HepG2 (cell line): Measurements from ENCODE around the gene OXLD1. TPM values are rescaled to one million over a fixed set of nuclear protein-coding genes. Genes with fewer than 3 reads are reported as not detected.
A peak's percentile ranks its signal among the peaks of the same experiment; 100 is the strongest.

Source experiments
- ATAC-seq: fragments of 200-7000 bp; cut with Tn5 transposase; 3 replicates; pipeline ENCODE4 v1.9.1; 2020; ENCODE audit warnings: mild to moderate bottlenecking, moderate library complexity
- BruUV-seq: library from RNA; stranded (reverse); fragments of 400-500 nt; replicated peaks from 2 replicates; lab custom pipeline; 2021; lab: Mats Ljungman, UMichigan
- CTCF ChIA-PET: fragments of 300-600 bp; formaldehyde crosslinking; extraction: SDS; loops from one replicate; lab custom pipeline; 2021; ENCODE audit warnings: low total read pairs, inconsistent platforms, low intra/inter-chr PET ratio; lab: Yijun Ruan, JAX
- POLR2A ChIA-PET: fragments of 350-600 bp; sonication (Branson Sonifier 250); formaldehyde crosslinking; loops from one replicate; lab custom pipeline; 2020; ENCODE audit warnings: antibody characterized with exemption, inconsistent platforms; lab: Yijun Ruan, JAX
- DNase-seq: peaks from one replicate; pipeline ENCODE4 v3.0.0-alpha.2; 2015; ENCODE audit warnings: low spot score
- FAIRE-seq: peaks from 3 replicates; lab custom pipeline; 2011; peaks lifted over from hg19 to GRCh38; lab: Jason Lieb, UNC
- H2AFZ ChIP-seq: one replicate; pipeline ENCODE4 v1.6.1; 2011; ENCODE audit warnings: low read length, inconsistent platforms
- H3K27ac ChIP-seq: fragments of 300-600 bp; 3 replicates; pipeline ENCODE4 v1.8.0; 2011; ENCODE audit warnings: mixed run types, mild to moderate bottlenecking, mixed read lengths, low read length, inconsistent platforms; ENCODE audit not compliant: insufficient read depth; ENCODE audit errors: extremely low read length
- H3K27me3 ChIP-seq, 2 experiments: fragments of 200-600 bp in 1 of 2; 2 replicates in 1 of 2; 3 replicates in 1 of 2; pipeline versions ENCODE4 v1.6.0 to v1.8.0; 2011; ENCODE audit warnings: low read length in 2 of 2, mild to moderate bottlenecking in 2 of 2, moderate library complexity in 2 of 2, inconsistent platforms in 1 of 2; ENCODE audit not compliant: insufficient read depth in 2 of 2, control insufficient read depth in 1 of 2
- H3K36me3 ChIP-seq, 2 experiments: fragments of 200-600 bp in 1 of 2; replicated peaks in 1 of 2; 2 replicates in 1 of 2; 3 replicates in 1 of 2; pipeline versions ENCODE4 v1.5.1 to v1.8.0; 2011; ENCODE audit warnings: low read length in 2 of 2, inconsistent platforms in 1 of 2; ENCODE audit not compliant: insufficient read depth in 2 of 2, control insufficient read depth in 1 of 2
- H3K4me1 ChIP-seq: 2 replicates; pipeline ENCODE4 v1.5.1; 2012; ENCODE audit warnings: low read length, inconsistent platforms; ENCODE audit not compliant: insufficient read depth
- H3K4me2 ChIP-seq: 2 replicates; pipeline ENCODE4 v1.6.0; 2011; ENCODE audit warnings: low read depth, low read length, inconsistent platforms
- H3K4me3 ChIP-seq, 3 experiments: fragments of 200-600 bp in 1 of 3; sonication (generic), shearing (Covaris generic) in 1 of 3; replicated peaks in 1 of 3; 2 replicates each; pipeline ENCODE4 v1.5.1; 2011 to 2016; ENCODE audit warnings: low read length in 3 of 3, inconsistent platforms in 2 of 3, low read depth in 2 of 3, mild to moderate bottlenecking in 2 of 3, control low read depth in 1 of 3, mixed read lengths in 1 of 3; ENCODE audit not compliant: insufficient read depth in 1 of 3
- H3K79me2 ChIP-seq: one replicate; pipeline ENCODE4 v1.6.1; 2011; ENCODE audit warnings: low read length, inconsistent platforms; ENCODE audit not compliant: insufficient read depth
- H3K9ac ChIP-seq: 2 replicates; pipeline ENCODE4 v1.6.0; 2011; ENCODE audit warnings: mild to moderate bottlenecking, low read depth, low read length, inconsistent platforms; ENCODE audit not compliant: insufficient read depth
- H3K9me3 ChIP-seq: 2 replicates; pipeline ENCODE4 v1.5.1; 2012; ENCODE audit warnings: mild to moderate bottlenecking, low read length
- H4K20me1 ChIP-seq: 2 replicates; pipeline ENCODE4 v1.6.0; 2011; ENCODE audit warnings: inconsistent platforms, mild to moderate bottlenecking, low read length, moderate library complexity; ENCODE audit not compliant: insufficient read depth
- E2F2 ChIP-seq: sonication (generic); formaldehyde crosslinking; IDR thresholded peaks from 2 replicates; pipeline ENCODE4 v1.4.0; 2020; ENCODE audit warnings: missing genetic modification reagents, borderline replicate concordance
- HCFC1 ChIP-seq: fragments of 150-350 bp; IDR thresholded peaks from 2 replicates; pipeline ENCODE4 v1.6.1; 2014; ENCODE audit warnings: low read depth, low read length
- HNF1B ChIP-seq: sonication (generic); formaldehyde crosslinking; IDR thresholded peaks from 2 replicates; pipeline ENCODE4 v1.5.1; 2020; ENCODE audit warnings: mild to moderate bottlenecking, moderate library complexity, missing genetic modification reagents
- NAIF1 ChIP-seq: sonication (generic); formaldehyde crosslinking; IDR thresholded peaks from 2 replicates; pipeline ENCODE4 v1.5.0; 2020; ENCODE audit warnings: mild to moderate bottlenecking, missing genetic modification reagents, borderline replicate concordance
- POLR2A ChIP-seq, 2 experiments: IDR thresholded peaks; 2 replicates each; pipeline ENCODE4 v1.6.1; 2011; ENCODE audit warnings: low read depth in 2 of 2, low read length in 2 of 2, mild to moderate bottlenecking in 1 of 2, moderate library complexity in 1 of 2; ENCODE audit not compliant: insufficient read depth in 1 of 2
- XRCC5 ChIP-seq: fragments of 200-400 bp; formaldehyde crosslinking; optimal IDR thresholded peaks from 2 replicates; pipeline ENCODE3; 2017; ENCODE audit warnings: mild to moderate bottlenecking, low read length
- ZBTB38 ChIP-seq: sonication (generic); formaldehyde crosslinking; IDR thresholded peaks from 2 replicates; pipeline ENCODE4 v1.5.1; 2020; ENCODE audit warnings: mild to moderate bottlenecking, missing genetic modification reagents
- ZBTB4 ChIP-seq: sonication (generic); formaldehyde crosslinking; IDR thresholded peaks from 2 replicates; pipeline ENCODE4 v1.4.0; 2020; ENCODE audit warnings: missing genetic modification reagents, mild to moderate bottlenecking, borderline replicate concordance
- ZFP91 ChIP-seq: sonication (generic); formaldehyde crosslinking; IDR thresholded peaks from 2 replicates; pipeline ENCODE4 v1.9.0; 2022; ENCODE audit warnings: missing genetic modification reagents, mild to moderate bottlenecking, borderline replicate concordance
- ZNF383 ChIP-seq: sonication (generic); formaldehyde crosslinking; IDR thresholded peaks from 2 replicates; pipeline ENCODE4 v1.4.0; 2020; ENCODE audit warnings: missing genetic modification reagents, mild to moderate bottlenecking, borderline replicate concordance
- ZNF572 ChIP-seq: sonication (generic); formaldehyde crosslinking; IDR thresholded peaks from 2 replicates; pipeline ENCODE4 v1.5.1; 2020; ENCODE audit warnings: mild to moderate bottlenecking, missing genetic modification reagents
- ZNF704 ChIP-seq: sonication (generic); formaldehyde crosslinking; IDR thresholded peaks from 2 replicates; pipeline ENCODE4 v1.8.1; 2023; ENCODE audit warnings: mild to moderate bottlenecking, inconsistent platforms, moderate library complexity, missing genetic modification reagents, borderline replicate concordance
- ZNF768 ChIP-seq: sonication (generic); formaldehyde crosslinking; IDR thresholded peaks from 2 replicates; pipeline ENCODE4 v1.4.0; 2020; ENCODE audit warnings: missing genetic modification reagents
- ZZZ3 ChIP-seq: sonication (generic); formaldehyde crosslinking; IDR thresholded peaks from 2 replicates; pipeline ENCODE4 v1.4.0; 2020; ENCODE audit warnings: missing genetic modification reagents, mild to moderate bottlenecking, borderline replicate concordance
- WGBS: methylation state at CpG from one replicate; pipeline ENCODE4 v1.1.6; 2017; ENCODE audit warnings: low lambda C conversion rate; 5-methylcytosine and 5-hydroxymethylcytosine counted together
- in situ Hi-C: cut with HindIII; loops from 2 replicates; pipeline ENCODE4 v1.10.0; 2017; ENCODE audit warnings: low pct_unique_long_range_greater_than_20kb; ENCODE audit not compliant: extremely low pct_ligation_motif_present
- intact Hi-C: fragments of 100-400 bp; cut with micrococcal nuclease; formaldehyde crosslinking; loops from one replicate; pipeline ENCODE4 v1.10.0; 2022; ENCODE audit not compliant: unreplicated experiment
- polyA plus RNA-seq, 8 experiments: library from polyadenylated mRNA; depleted of rRNA in 3 of 8; stranded (reverse) in 7 of 8; unstranded in 1 of 8; fragments of >200 nt; fragmentation: Illumina TruSeq in 4 of 8; extraction: Trizol in 4 of 8; gene quantifications; 2 replicates each; pipeline versions ENCODE4 v1.2.1 to v1.2.3, GENCODE V29; 2011 to 2016; ENCODE audit warnings: low read depth in 4 of 8, missing spikeins in 1 of 8, mixed read lengths in 1 of 8; ENCODE audit not compliant: insufficient read depth in 1 of 8
- total RNA-seq, 5 experiments: library from RNA; depleted of rRNA; stranded (reverse); fragments of >200 nt; fragmentation: Illumina TruSeq; extraction: Trizol; gene quantifications; 2 replicates each; pipeline ENCODE4 v1.2.3, GENCODE V29; 2016; ENCODE audit warnings: low read depth in 1 of 5

Gene OXLD1
- total and polyA plus RNA-seq, 2 of the 13 experiments (the other 11 are each of a cell fraction or from before 2014, with no cell fraction given): 27.1 to 37.5 TPM

GRCh38 chr17:81685108-81685507 lies 18.7 kb upstream of the OXLD1 start:
- peak overlapping the region; percentile 94 for H3K9ac ChIP-seq
- WGBS: 59% methylated on average over 12 of the region's 12 CpGs
- no peak for DNase-seq
- in situ Hi-C loops (no loop called here), intact Hi-C loops (no loop called here)
- no peaks in the 10 kb centered on the region for H3K9me3 ChIP-seq
- H2AFZ ChIP-seq: no peak overlapping the region
- CTCF ChIA-PET: no interaction called here
- no TSS peak for BruUV-seq
- no peak for FAIRE-seq
- peak overlapping the region; percentile 53 for H3K27ac ChIP-seq
- H3K27me3 ChIP-seq: no peaks in the 10 kb centered on the region; a peak in 1 of 5 replicates
- H4K20me1 ChIP-seq: no peaks in the 10 kb centered on the region
- POLR2A ChIA-PET: interaction anchor here (2.4 to 4.5 kb wide), 4 partner anchors 11 to 18 kb away, joined by 16 to 124 read pairs (median 47); partner anchors contain the start of genes CCDC137, MRPL12 and OXLD1
- H3K4me3 ChIP-seq: peak overlapping the region; percentile 94 to 99 (median 96)
- peak overlapping the region; percentile 94 for H3K4me2 ChIP-seq
- H3K36me3 ChIP-seq: peaks cover 38 to 48% of the 10 kb centered on the region in 2 experiments; a peak in 4 of 5 replicates
- H3K4me1 ChIP-seq: peaks cover 35% of the 10 kb centered on the region
- ATAC-seq: no peak
- H3K79me2 ChIP-seq: peaks cover 35% of the 10 kb centered on the region
- TF ChIP-seq NAIF1 (CRISPR knock-in tag) (no peak), POLR2A (IDR thresholded peaks at IDR 0.05; ENCODE audit: insufficient read depth in 1 of 2, low read depth in 2 of 2, low read length in 2 of 2) (peak in 1 of 2 experiments; percentile 22; a peak in 1 of 4 replicates), ZZZ3 (CRISPR knock-in tag) (no peak), XRCC5 (peak; percentile 65), ZNF383 (no peak), ZNF572 (CRISPR knock-in tag) (no peak), HNF1B (CRISPR knock-in tag) (0 out of 2 replicates have a peak, but pooled peaks have one; percentile 6), ZNF704 (no peak), ZNF768 (peak; percentile 96), ZFP91 (CRISPR knock-in tag) (no peak), E2F2 (CRISPR knock-in tag) (no peak), ZBTB38 (CRISPR knock-in tag) (peak; percentile 83), HCFC1 (no peak), ZBTB4 (no peak)
